Trophoblast cell (in vitro differentiated cells and primary cell): ENCODE results near the gene XXYLT1.

Source experiments
- DNase-seq, 2 donors: peaks; one replicate each; pipeline ENCODE4 v3.0.0-alpha.2; 2016
- H2AFZ ChIP-seq: 2 replicates; pipeline ENCODE4 v1.6.1; 2013; ENCODE audit warnings: low read length, moderate library complexity, mild to moderate bottlenecking; ENCODE audit not compliant: insufficient read depth, poor library complexity
- H2AK5ac ChIP-seq: 2 replicates; pipeline ENCODE4 v1.6.1; 2013; ENCODE audit warnings: mild to moderate bottlenecking, low read length
- H2BK120ac ChIP-seq: 2 replicates; pipeline ENCODE4 v1.6.1; 2013; ENCODE audit warnings: low read length, mild to moderate bottlenecking, moderate library complexity; ENCODE audit not compliant: insufficient read depth, poor library complexity
- H2BK12ac ChIP-seq: 2 replicates; pipeline ENCODE4 v1.6.1; 2013; ENCODE audit warnings: mild to moderate bottlenecking, low read length, moderate library complexity
- H2BK5ac ChIP-seq: 2 replicates; pipeline ENCODE4 v1.6.1; 2013; ENCODE audit warnings: low read length, low read depth, moderate library complexity, mild to moderate bottlenecking; ENCODE audit not compliant: poor library complexity
- H3K14ac ChIP-seq: 2 replicates; pipeline ENCODE4 v1.6.1; 2013; ENCODE audit warnings: mild to moderate bottlenecking, low read length
- H3K18ac ChIP-seq: 2 replicates; pipeline ENCODE4 v1.6.1; 2013; ENCODE audit warnings: mild to moderate bottlenecking, low read length
- H3K23ac ChIP-seq: 2 replicates; pipeline ENCODE4 v1.6.1; 2013; ENCODE audit warnings: low read length
- H3K27ac ChIP-seq: 2 replicates; pipeline ENCODE4 v1.5.1; 2013; ENCODE audit warnings: low read depth, mild to moderate bottlenecking, inconsistent platforms, low read length, moderate library complexity
- H3K27me3 ChIP-seq: 2 replicates; pipeline ENCODE4 v1.6.1; 2013; ENCODE audit warnings: inconsistent platforms, mild to moderate bottlenecking, low read length, moderate library complexity; ENCODE audit not compliant: insufficient read depth
- H3K36me3 ChIP-seq, 2 experiments: 1 replicate in 1 of 2; 2 replicates in 1 of 2; pipeline ENCODE4 v1.6.1; 2013; ENCODE audit warnings: low read length in 2 of 2, mild to moderate bottlenecking in 2 of 2, moderate library complexity in 1 of 2; ENCODE audit not compliant: insufficient read depth in 2 of 2, control insufficient read depth in 1 of 2
- H3K4ac ChIP-seq: 2 replicates; pipeline ENCODE4 v1.6.1; 2013; ENCODE audit warnings: low read depth, mild to moderate bottlenecking, low read length, moderate library complexity
- H3K4me1 ChIP-seq, 2 experiments: 1 replicate in 1 of 2; 2 replicates in 1 of 2; pipeline ENCODE4 v1.6.1; 2013; ENCODE audit warnings: low read length in 2 of 2, mild to moderate bottlenecking in 2 of 2, moderate library complexity in 1 of 2; ENCODE audit not compliant: insufficient read depth in 2 of 2, control insufficient read depth in 1 of 2
- H3K4me2 ChIP-seq: 2 replicates; pipeline ENCODE4 v1.6.1; 2013; ENCODE audit warnings: inconsistent platforms, mild to moderate bottlenecking, low read length, moderate library complexity
- H3K4me3 ChIP-seq: 2 replicates; pipeline ENCODE4 v1.5.1; 2013; ENCODE audit warnings: mild to moderate bottlenecking, low read depth, low read length, inconsistent platforms
- H3K79me1 ChIP-seq: one replicate; pipeline ENCODE4 v1.6.1; 2013; ENCODE audit warnings: low read length
- H3K79me2 ChIP-seq: 2 replicates; pipeline ENCODE4 v1.6.1; 2013; ENCODE audit warnings: low read length, mild to moderate bottlenecking; ENCODE audit not compliant: control insufficient read depth, insufficient read depth, poor library complexity
- H3K9ac ChIP-seq: 2 replicates; pipeline ENCODE4 v1.6.1; 2013; ENCODE audit warnings: mild to moderate bottlenecking, low read length
- H3K9me3 ChIP-seq: 2 replicates; pipeline ENCODE4 v1.6.1; 2013; ENCODE audit warnings: low read depth, mild to moderate bottlenecking, control low read depth, inconsistent platforms, low read length; ENCODE audit not compliant: insufficient read depth
- H4K12ac ChIP-seq: 2 replicates; pipeline ENCODE4 v1.6.1; 2013; ENCODE audit warnings: low read depth, mild to moderate bottlenecking, low read length, moderate library complexity
- H4K8ac ChIP-seq: 2 replicates; pipeline ENCODE4 v1.6.1; 2013; ENCODE audit warnings: low read depth, mild to moderate bottlenecking, low read length, moderate library complexity
- H4K91ac ChIP-seq: one replicate; pipeline ENCODE4 v1.6.1; 2013; ENCODE audit warnings: low read depth, mild to moderate bottlenecking, low read length, moderate library complexity
- WGBS: extraction: QIAGEN DNeasy Blood & Tissue Kit; methylation state at CpG from one replicate; pipeline ENCODE4 v1.1.7; 2013; ENCODE audit warnings: missing lambda C conversion rate; ENCODE audit not compliant: insufficient read length, insufficient coverage; ENCODE audit errors: extremely low coverage; 5-methylcytosine and 5-hydroxymethylcytosine counted together

Gene XXYLT1

GRCh38 chr3:195226900-195227447 is 44.0 kb downstream of the XXYLT1 start:
- no peak for DNase-seq
- Histone ChIP-seq H3K4me2 (no peak overlapping the region), H2AFZ (no peak overlapping the region), H3K27ac (no peak overlapping the region), H3K9me3 (peaks cover 3% of the 10 kb centered on the region), H4K8ac (no peak overlapping the region), H3K4ac (no peak overlapping the region), H2BK5ac (no peak overlapping the region), H3K23ac (no peak overlapping the region), H3K4me1 (peaks cover 5 to 6% of the 10 kb centered on the region in 2 experiments), H2AK5ac (no peak overlapping the region), H3K79me1 (no peaks in the 10 kb centered on the region), H3K4me3 (no peak overlapping the region), H4K91ac (no peak overlapping the region), H2BK120ac (no peak overlapping the region), H3K18ac (no peak overlapping the region), H3K9ac (no peak overlapping the region), H3K27me3 (no peaks in the 10 kb centered on the region), H3K36me3 (peaks cover 2% of the 10 kb centered on the region in 2 experiments), H3K14ac (no peak overlapping the region), H3K79me2 (no peaks in the 10 kb centered on the region), H2BK12ac (no peak overlapping the region), H4K12ac (no peak overlapping the region)
- WGBS: no CpG with 5 or more reads among the region's 9 CpGs

- no peak overlapping the region for H2AK5ac ChIP-seq
- H3K79me2 ChIP-seq: no peaks in the 10 kb centered on the region
- H3K27me3 ChIP-seq: no peaks in the 10 kb centered on the region
- WGBS: no CpG with 5 or more reads among the region's 7 CpGs
- no peak overlapping the region for H3K4me2 ChIP-seq
- H3K4me1 ChIP-seq: peaks cover 5 to 11% of the 10 kb centered on the region in 2 experiments
- H2BK120ac ChIP-seq: no peak overlapping the region
- no peak overlapping the region for H2BK5ac ChIP-seq
- H3K14ac ChIP-seq: no peak overlapping the region
- H2BK12ac ChIP-seq: no peak overlapping the region
- no peak overlapping the region for H3K23ac ChIP-seq
- no peak for DNase-seq
- H3K9me3 ChIP-seq: peaks cover 3% of the 10 kb centered on the region
- no peak overlapping the region for H2AFZ ChIP-seq
- no peak overlapping the region for H3K9ac ChIP-seq
- peaks cover 2% of the 10 kb centered on the region in 2 experiments for H3K36me3 ChIP-seq
- H4K12ac ChIP-seq: no peak overlapping the region
- no peak overlapping the region for H3K18ac ChIP-seq
- H3K4ac ChIP-seq: no peak overlapping the region
- H4K8ac ChIP-seq: no peak overlapping the region
- no peak overlapping the region for H4K91ac ChIP-seq
- H3K79me1 ChIP-seq: no peaks in the 10 kb centered on the region
- H3K27ac ChIP-seq: no peak overlapping the region
- H3K4me3 ChIP-seq: no peak overlapping the region
Measured at GRCh38 chr3:195226445-195226844, 44.5 kb downstream of the XXYLT1 start.

GRCh38 chr3:195224980-195225580 is 45.9 kb downstream of the XXYLT1 start:
- no peak overlapping the region for H4K12ac ChIP-seq
- no peak overlapping the region for H4K91ac ChIP-seq
- H2AK5ac ChIP-seq: no peak overlapping the region
- no peak overlapping the region for H2AFZ ChIP-seq
- H3K79me2 ChIP-seq: no peaks in the 10 kb centered on the region
- no peak overlapping the region for H3K9ac ChIP-seq
- H3K27ac ChIP-seq: no peak overlapping the region
- peaks cover 5 to 12% of the 10 kb centered on the region in 2 experiments for H3K4me1 ChIP-seq
- WGBS: no CpG with 5 or more reads among the region's 3 CpGs
- H3K36me3 ChIP-seq: peaks cover 2% of the 10 kb centered on the region in 2 experiments
- no peak overlapping the region for H3K4ac ChIP-seq
- peaks cover 3% of the 10 kb centered on the region for H3K9me3 ChIP-seq
- no peak overlapping the region for H3K23ac ChIP-seq
- H3K79me1 ChIP-seq: no peaks in the 10 kb centered on the region
- no peak overlapping the region for H3K18ac ChIP-seq
- H3K27me3 ChIP-seq: no peaks in the 10 kb centered on the region
- no peak overlapping the region for H2BK12ac ChIP-seq
- H3K4me3 ChIP-seq: no peak overlapping the region
- no peak overlapping the region for H3K14ac ChIP-seq
- H4K8ac ChIP-seq: no peak overlapping the region
- no peak overlapping the region for H2BK120ac ChIP-seq
- H2BK5ac ChIP-seq: no peak overlapping the region
- H3K4me2 ChIP-seq: no peak overlapping the region
- DNase-seq: no peak

GRCh38 chr3:195224156-195224979 is 46.6 kb downstream of the XXYLT1 start:
- Histone ChIP-seq H4K8ac (no peak overlapping the region), H3K9ac (no peak overlapping the region), H3K27me3 (no peaks in the 10 kb centered on the region), H2BK12ac (no peak overlapping the region), H4K91ac (no peak overlapping the region), H3K4me2 (no peak overlapping the region), H4K12ac (no peak overlapping the region), H3K79me1 (no peaks in the 10 kb centered on the region), H3K23ac (no peak overlapping the region), H3K9me3 (peaks cover 3% of the 10 kb centered on the region), H3K79me2 (no peaks in the 10 kb centered on the region), H3K4me1 (peaks cover 5 to 12% of the 10 kb centered on the region in 2 experiments), H3K18ac (no peak overlapping the region), H2AK5ac (no peak overlapping the region), H2BK5ac (no peak overlapping the region), H3K27ac (no peak overlapping the region), H3K14ac (no peak overlapping the region), H3K4me3 (no peak overlapping the region), H3K36me3 (peaks cover 2% of the 10 kb centered on the region in 2 experiments), H2AFZ (no peak overlapping the region), H3K4ac (no peak overlapping the region), H2BK120ac (no peak overlapping the region)
- no peak for DNase-seq
- no CpG with 5 or more reads among the region's 12 CpGs for WGBS
